ENCODE measurements around the gene ANKRD42. TPM values are rescaled to one million over a fixed set of nuclear protein-coding genes. Genes with fewer than 3 reads are reported as not detected.
A peak's percentile ranks its signal among the peaks of the same experiment; 100 is the strongest.
"Not testable (repeated sequence)": the region's sequence is repeated elsewhere in the genome, so short reads cannot be mapped to it uniquely, and the experiment has no call there.

The ANKRD42 gene
- total RNA-seq, 2 donors from 2014 or later = 4.9 to 6.6 TPM

- DNase-seq; H3K9me3 Mint-ChIP-seq; ATAC-seq (replicated peaks in 1 of 2); H3K4me3 Mint-ChIP-seq; H3K4me1 Mint-ChIP-seq (ENCODE audit: low read depth); H3K27me3 Mint-ChIP-seq (ENCODE audit: low read depth): not testable (repeated sequence)
- Mint-ChIP-seq H3K36me3 (ENCODE audit: insufficient read depth in 2 of 2) (peaks cover 17 to 29% of the 10 kb centered on the region in 2 donors), H3K27ac (peak overlapping the region; percentile 68)
Measured at GRCh38 chr11:83269080-83269479, 75.6 kb downstream of the ANKRD42 start.

DNA sequence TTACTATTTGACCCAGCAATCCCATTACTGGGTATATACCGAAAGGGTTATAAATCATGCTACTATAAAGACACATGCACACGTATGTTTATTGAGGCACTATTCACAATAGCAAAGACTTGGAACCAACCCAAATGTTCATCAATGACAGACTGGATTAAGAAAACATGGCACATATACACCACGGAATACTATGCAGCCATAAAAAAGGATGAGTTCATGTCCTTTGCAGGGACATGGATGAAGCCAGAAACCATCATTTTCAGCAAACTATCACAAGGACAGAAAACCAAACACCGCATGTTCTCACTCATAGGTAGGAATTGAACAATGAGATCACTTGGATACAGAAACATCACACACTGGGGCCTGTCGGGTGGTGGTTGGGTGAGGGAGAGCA, 78.2 kb downstream of the ANKRD42 start:
- H3K4me1 Mint-ChIP-seq (ENCODE audit: low read depth); H3K27ac Mint-ChIP-seq; H3K9me3 Mint-ChIP-seq; H3K27me3 Mint-ChIP-seq (ENCODE audit: low read depth); ATAC-seq (replicated peaks in 1 of 2); DNase-seq; H3K4me3 Mint-ChIP-seq: not testable (repeated sequence)
- H3K36me3 Mint-ChIP-seq (ENCODE audit: insufficient read depth in 2 of 2) = peaks cover 17 to 29% of the 10 kb centered on the region in 2 donors

GRCh38 chr11:83272627-83273026, 79.1 kb downstream of the ANKRD42 start:
- ATAC-seq (replicated peaks in 1 of 2) (peak in 1 of 2 donors; percentile 64), DNase-seq (no peak)
- Mint-ChIP-seq H3K36me3 (ENCODE audit: insufficient read depth in 2 of 2) (peaks cover 17 to 29% of the 10 kb centered on the region in 2 donors), H3K4me1 (ENCODE audit: low read depth) (peaks cover 6% of the 10 kb centered on the region), H3K4me3 (no peak overlapping the region), H3K27me3 (ENCODE audit: low read depth) (no peaks in the 10 kb centered on the region), H3K27ac (peak overlapping the region; percentile 15), H3K9me3 (peaks cover 0 to 4% of the 10 kb centered on the region in 2 donors)

- Mint-ChIP-seq H3K27me3 (ENCODE audit: low read depth) (no peaks in the 10 kb centered on the region), H3K4me1 (ENCODE audit: low read depth) (peaks cover 14% of the 10 kb centered on the region), H3K36me3 (ENCODE audit: insufficient read depth in 2 of 2) (peaks cover 11 to 20% of the 10 kb centered on the region in 2 donors), H3K4me3 (no peak overlapping the region), H3K9me3 (peaks cover 0 to 4% of the 10 kb centered on the region in 2 donors), H3K27ac (no peak overlapping the region)
- ATAC-seq (replicated peaks in 1 of 2) (no peak), DNase-seq (no peak)
Measured at GRCh38 chr11:83275888-83276641, 82.6 kb downstream of the ANKRD42 start.

DNA sequence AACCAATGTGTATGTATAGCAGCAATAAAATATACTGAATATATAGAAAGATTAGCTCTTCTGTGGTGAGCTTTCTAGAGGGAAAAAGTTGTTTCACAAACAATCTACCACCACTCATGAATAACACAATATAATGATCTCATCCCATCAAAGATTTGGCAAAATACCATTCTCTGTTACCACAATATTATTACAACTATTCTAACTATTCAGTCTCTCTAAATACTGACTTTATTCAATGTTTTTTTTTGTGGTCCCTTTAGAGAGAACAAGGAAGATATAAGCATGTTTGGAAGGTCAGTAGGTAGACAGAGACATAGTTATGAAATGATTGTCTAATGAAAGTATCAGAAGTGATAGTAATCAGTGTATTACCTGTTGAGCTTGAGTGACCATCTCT, 84.8 kb downstream of the ANKRD42 start:
- Mint-ChIP-seq H3K27me3 (ENCODE audit: low read depth) (no peaks in the 10 kb centered on the region), H3K4me1 (ENCODE audit: low read depth) (peaks cover 24% of the 10 kb centered on the region), H3K9me3 (no peaks in the 10 kb centered on the region), H3K36me3 (ENCODE audit: insufficient read depth in 2 of 2) (peaks cover 1 to 10% of the 10 kb centered on the region in 2 donors), H3K27ac (no peak overlapping the region), H3K4me3 (no peak overlapping the region)
- DNase-seq = no peak
- no peak for ATAC-seq (replicated peaks in 1 of 2)

- Mint-ChIP-seq H3K27me3 (ENCODE audit: low read depth) (no peaks in the 10 kb centered on the region), H3K36me3 (ENCODE audit: insufficient read depth in 2 of 2) (peaks cover 4 to 12% of the 10 kb centered on the region in 2 donors), H3K4me1 (ENCODE audit: low read depth) (peaks cover 41% of the 10 kb centered on the region), H3K9me3 (no peaks in the 10 kb centered on the region), H3K27ac (no peak overlapping the region), H3K4me3 (no peak overlapping the region)
- ATAC-seq (replicated peaks in 1 of 2) (no peak), DNase-seq (no peak)
Measured at GRCh38 chr11:83280256-83280655, 86.7 kb downstream of the ANKRD42 start.

DNA sequence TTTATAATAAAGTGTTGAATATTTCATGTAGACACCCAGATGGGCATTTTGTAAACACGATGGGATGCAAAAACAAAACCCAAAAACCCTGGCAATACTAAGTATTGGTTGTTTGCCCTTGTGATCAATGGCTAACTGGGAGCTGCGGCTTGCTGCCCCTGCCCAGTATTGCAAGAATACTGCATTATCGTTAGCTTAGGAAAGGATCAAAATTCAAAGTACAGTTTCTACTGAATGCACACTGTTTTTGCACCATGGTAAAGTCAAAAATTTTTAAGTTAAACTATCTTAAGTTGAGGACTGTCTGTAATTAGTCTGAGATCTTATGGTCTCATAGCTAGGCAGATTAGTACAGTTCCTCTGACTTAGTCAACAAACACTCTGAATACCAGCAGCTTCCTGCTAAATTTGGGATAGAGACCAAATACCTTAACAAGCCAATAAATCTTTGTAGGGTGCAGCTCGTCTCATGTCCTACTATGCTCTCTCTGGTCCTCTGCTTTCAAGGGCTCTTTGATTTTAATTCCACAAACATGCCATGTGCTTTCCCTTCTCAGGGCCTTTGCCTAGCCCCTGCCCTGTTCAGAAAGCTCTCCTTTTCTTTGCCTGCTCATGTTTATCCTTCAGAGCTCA, 88.7 kb downstream of the ANKRD42 start:
- DNase-seq (no peak), ATAC-seq (replicated peaks in 1 of 2) (no peak)
- H3K36me3 Mint-ChIP-seq (ENCODE audit: insufficient read depth in 2 of 2) = peaks cover 6 to 11% of the 10 kb centered on the region in 2 donors
- no peak overlapping the region for H3K27ac Mint-ChIP-seq
- H3K9me3 Mint-ChIP-seq = no peaks in the 10 kb centered on the region
- peak overlapping the region in 1 of 2 donors; percentile 10 for H3K4me3 Mint-ChIP-seq
- H3K4me1 Mint-ChIP-seq (ENCODE audit: low read depth) = peaks cover 48% of the 10 kb centered on the region
- H3K27me3 Mint-ChIP-seq (ENCODE audit: low read depth) = no peaks in the 10 kb centered on the region

DNA sequence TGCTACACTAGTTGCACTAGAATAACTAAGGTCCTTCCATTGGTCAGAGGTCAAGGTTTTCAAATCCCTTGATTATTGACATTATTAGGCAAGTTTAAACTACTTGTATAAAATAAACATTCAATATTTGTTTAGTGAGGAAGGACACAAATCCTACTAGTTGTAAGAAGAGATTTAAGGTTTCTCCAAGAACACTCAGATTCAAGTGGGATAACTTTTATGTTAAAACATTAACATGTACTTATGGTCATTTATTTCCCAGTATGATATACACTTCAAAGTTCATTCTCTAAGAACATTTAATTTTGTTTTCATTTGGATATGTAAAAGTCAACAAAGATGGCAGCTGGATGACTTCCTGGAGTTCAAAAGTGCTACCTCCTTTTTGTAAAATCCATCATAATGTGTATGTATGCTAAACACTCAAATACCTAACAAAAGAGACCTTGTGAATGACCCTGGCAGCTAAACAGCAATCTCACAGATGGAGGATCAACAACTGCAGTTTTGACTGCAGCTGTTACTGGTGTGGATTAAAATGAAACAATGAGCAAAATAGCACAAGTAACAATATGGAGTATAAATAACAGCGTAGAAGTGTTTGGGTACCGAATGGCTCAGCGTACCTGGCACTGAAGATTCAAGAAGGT, 91.1 kb downstream of the ANKRD42 start:
- H3K4me1 Mint-ChIP-seq (ENCODE audit: low read depth) = peaks cover 48% of the 10 kb centered on the region
- H3K27ac Mint-ChIP-seq = peak overlapping the region; percentile 99
- no peaks in the 10 kb centered on the region for H3K27me3 Mint-ChIP-seq (ENCODE audit: low read depth)
- peaks cover 6 to 9% of the 10 kb centered on the region in 2 donors for H3K36me3 Mint-ChIP-seq (ENCODE audit: insufficient read depth in 2 of 2)
- no peak for ATAC-seq (replicated peaks in 1 of 2)
- DNase-seq = no peak
- no peaks in the 10 kb centered on the region for H3K9me3 Mint-ChIP-seq
- H3K4me3 Mint-ChIP-seq = peak overlapping the region; percentile 93 to 94

- no peaks in the 10 kb centered on the region for H3K27me3 Mint-ChIP-seq (ENCODE audit: low read depth)
- ATAC-seq (replicated peaks in 1 of 2) (peak; percentile 54 to 59), DNase-seq (no peak)
Measured at GRCh38 chr11:83285151-83285770, 91.7 kb downstream of the ANKRD42 start.

DNA sequence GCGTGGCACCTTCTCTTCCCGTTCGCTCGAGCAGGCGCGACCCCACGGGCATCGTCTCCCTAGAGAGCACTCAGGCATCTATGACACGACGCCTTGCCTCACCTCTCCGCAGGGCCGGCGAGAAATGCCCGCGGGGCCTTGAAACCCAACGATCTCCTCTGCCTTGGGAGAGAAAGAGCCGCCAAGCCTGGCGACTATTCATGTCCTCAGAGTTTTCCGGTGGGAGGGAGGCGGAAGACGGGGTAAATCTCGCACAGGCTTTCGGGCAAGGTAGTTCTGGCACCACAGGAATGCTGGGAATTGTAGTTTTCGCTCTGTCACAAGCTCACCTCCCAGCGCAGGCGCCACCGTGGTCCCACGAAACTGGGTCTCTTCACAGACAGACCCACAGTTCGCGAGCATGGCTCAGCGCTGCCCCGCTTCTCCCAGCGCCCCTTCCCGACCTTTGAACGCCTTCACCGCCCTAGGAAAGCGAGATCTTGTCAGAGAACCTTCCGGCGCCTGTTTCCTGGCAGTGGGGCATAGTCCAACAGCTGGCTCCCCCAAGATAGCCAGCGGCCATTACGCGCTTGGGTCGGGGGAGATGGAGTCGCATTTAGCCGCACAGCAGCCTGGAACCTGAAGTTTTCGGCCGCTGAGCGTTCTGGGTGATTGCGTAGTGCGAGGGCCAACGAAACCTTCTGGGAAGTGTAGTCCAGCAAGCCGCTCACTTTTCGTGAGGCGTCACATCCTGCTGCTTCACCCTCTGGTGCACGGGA, 92.4 kb downstream of the ANKRD42 start, which contains the start of gene CCDC90B:
Gene CCDC90B, minus strand, starts transcription at position 597 of the 758 bp plus-strand sequence. Its CDS starts 395 bp downstream, at position 202.
- DNase-seq = peak; percentile 90 to 94
- Mint-ChIP-seq H3K4me3 (peak within 1 kb of the TSS; percentile 93 to 94), H3K27me3 (ENCODE audit: low read depth) (no peaks in the 10 kb centered on the region), H3K4me1 (ENCODE audit: low read depth) (peaks cover 41% of the 10 kb centered on the region), H3K27ac (peak within 1 kb of the TSS; percentile 99), H3K9me3 (no peaks in the 10 kb centered on the region), H3K36me3 (ENCODE audit: insufficient read depth in 2 of 2) (peaks cover 5% of the 10 kb centered on the region in 2 donors)
- ATAC-seq (replicated peaks in 1 of 2) = peak; percentile 92

More at GRCh38 chr11:83285151-83285770, 91.7 kb downstream of the ANKRD42 start:
- H3K27ac Mint-ChIP-seq = peak overlapping the region; percentile 99
- H3K36me3 Mint-ChIP-seq (ENCODE audit: insufficient read depth in 2 of 2) = peaks cover 6 to 7% of the 10 kb centered on the region in 2 donors
- no peaks in the 10 kb centered on the region for H3K9me3 Mint-ChIP-seq
- peaks cover 46% of the 10 kb centered on the region for H3K4me1 Mint-ChIP-seq (ENCODE audit: low read depth)
- peak overlapping the region; percentile 93 to 94 for H3K4me3 Mint-ChIP-seq

GRCh38 chr11:83287631-83288030, 94.1 kb downstream of the ANKRD42 start:
- Mint-ChIP-seq H3K27me3 (ENCODE audit: low read depth) (no peaks in the 10 kb centered on the region), H3K4me1 (ENCODE audit: low read depth) (peaks cover 32% of the 10 kb centered on the region), H3K9me3 (no peaks in the 10 kb centered on the region), H3K4me3 (peak overlapping the region in 1 of 2 donors; percentile 64), H3K36me3 (ENCODE audit: insufficient read depth in 2 of 2) (peaks cover 5% of the 10 kb centered on the region in 2 donors), H3K27ac (no peak overlapping the region)
- DNase-seq = no peak
- no peak for ATAC-seq (replicated peaks in 1 of 2)
